Femur (tissue), 1 donor: ENCODE measurements around the gene CLDN9.

Source experiments
- DNase-seq: peaks from one replicate; pipeline ENCODE4 v3.0.0-alpha.2; 2017

CLDN9 gene

DNA sequence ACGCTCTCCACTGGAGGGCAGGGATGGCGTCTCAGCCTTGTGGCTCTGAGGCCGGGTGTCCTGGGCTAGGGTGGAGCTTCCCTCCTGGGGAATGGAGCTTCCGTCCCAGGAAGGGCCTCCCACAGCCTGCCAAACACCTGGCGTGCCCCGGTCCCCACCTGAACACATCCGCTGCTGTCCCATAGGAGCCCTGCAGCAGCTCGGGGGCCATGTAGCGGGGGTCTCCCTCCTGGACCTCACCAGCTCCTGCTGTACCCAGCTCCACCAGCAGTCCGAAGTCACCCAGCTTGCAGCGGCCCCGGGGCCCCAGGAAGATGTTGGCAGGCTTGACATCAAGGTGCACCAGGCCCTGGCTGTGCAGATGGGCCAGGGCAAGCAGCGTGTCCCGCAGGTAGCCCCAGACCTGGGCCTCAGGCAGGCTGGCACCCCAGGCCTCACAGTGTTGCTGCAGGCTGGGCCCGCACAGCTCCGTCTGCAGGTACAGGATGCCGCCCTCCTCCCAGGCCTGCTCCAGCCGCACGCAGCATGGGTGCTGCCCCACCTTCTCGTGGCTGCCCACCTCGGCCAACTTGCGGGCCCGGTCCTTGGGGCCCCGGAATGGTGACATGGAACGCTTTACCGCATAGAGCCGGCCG, 37.4 kb upstream of the CLDN9 start:
- DNase-seq: no peak

- no peak for DNase-seq
Observed at GRCh38 chr16:2976201-2976600, 36.5 kb upstream of the CLDN9 start.

GRCh38 chr16:2976673-2977072, 36.0 kb upstream of the CLDN9 start:
- no peak for DNase-seq

- no peak for DNase-seq
Observed at GRCh38 chr16:2977440-2977839, 35.3 kb upstream of the CLDN9 start.

DNA sequence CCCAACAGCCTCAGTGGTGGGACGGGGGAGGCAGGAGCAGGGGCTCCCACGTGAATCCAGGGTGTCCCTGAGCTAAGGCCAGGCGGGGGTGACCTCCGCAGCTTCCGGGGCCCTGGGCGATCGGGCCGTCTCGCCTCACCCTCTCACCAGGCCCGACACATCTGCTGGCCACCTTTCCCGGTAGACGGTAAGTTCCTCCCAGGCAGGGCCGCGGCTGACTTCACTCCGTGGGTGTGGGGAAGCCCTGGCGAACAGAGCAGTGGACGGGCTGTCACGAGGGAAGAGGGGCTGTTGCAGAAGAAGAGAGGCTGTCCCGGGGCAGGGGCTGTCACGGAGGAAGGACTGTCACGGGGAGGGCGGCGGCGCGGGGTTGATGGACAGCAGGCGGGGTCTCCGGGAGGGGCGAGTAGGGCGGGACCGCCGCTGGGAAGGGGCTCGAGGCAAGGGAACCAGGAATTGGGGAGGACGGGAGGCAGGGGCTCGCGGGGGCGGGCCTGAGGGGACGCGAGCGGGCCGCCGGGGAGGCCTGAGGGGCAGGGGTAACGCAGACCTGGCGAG, 33.0 kb upstream of the CLDN9 start:
- DNase-seq: no peak

DNA sequence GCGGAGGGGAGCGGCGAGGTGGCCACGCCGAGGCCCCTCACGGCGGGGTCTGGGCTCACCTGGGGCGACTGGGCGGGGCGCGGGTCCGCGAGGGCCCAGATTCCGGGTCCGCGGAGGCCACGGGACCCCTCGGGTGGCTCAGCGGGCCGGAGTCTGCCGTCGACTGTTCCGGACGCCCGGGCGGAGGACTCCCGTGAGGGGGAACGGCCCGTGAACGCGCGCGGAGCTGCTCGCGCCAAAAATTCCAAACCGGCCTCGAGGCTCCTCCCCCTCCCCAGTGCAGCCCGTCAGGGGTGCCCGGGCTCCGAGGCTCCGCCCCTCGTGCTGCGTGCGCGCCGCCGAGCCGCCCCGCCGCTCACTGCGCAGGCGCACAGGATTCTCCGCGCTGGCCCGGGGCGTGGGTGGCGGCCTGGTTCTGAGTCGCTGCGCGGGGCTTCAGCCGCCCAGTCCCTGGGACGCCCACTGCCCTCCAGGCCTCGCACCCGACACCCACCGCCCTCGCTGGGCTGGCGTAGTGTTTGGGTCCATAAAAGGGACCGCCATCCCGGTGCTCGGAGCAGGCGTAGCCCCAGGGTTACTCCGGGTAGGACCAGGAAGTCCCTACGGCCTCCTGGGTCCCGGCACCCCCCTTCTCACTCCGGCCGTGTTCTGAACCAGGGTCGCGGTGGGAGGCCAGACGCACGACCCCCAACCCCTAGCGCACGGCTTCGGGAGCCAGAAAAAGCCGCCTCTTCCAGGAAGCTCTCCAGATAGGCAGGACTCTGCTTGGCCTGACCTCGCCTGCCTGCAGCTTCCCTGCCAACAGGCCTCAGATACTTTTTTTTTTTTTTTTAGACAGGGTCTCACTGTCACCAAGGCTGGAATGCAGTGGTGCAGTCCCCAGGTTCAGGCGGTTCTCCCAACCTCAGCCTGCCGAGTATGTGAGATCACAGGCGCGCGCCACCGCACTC, 32.2 kb upstream of the CLDN9 start, which contains the start of gene PKMYT1:
Gene PKMYT1, minus strand, starts transcription at position 220 of the 950 bp plus-strand sequence. CDS start 789 bp downstream, outside the sequence.
- peak; percentile 95 for DNase-seq

DNA sequence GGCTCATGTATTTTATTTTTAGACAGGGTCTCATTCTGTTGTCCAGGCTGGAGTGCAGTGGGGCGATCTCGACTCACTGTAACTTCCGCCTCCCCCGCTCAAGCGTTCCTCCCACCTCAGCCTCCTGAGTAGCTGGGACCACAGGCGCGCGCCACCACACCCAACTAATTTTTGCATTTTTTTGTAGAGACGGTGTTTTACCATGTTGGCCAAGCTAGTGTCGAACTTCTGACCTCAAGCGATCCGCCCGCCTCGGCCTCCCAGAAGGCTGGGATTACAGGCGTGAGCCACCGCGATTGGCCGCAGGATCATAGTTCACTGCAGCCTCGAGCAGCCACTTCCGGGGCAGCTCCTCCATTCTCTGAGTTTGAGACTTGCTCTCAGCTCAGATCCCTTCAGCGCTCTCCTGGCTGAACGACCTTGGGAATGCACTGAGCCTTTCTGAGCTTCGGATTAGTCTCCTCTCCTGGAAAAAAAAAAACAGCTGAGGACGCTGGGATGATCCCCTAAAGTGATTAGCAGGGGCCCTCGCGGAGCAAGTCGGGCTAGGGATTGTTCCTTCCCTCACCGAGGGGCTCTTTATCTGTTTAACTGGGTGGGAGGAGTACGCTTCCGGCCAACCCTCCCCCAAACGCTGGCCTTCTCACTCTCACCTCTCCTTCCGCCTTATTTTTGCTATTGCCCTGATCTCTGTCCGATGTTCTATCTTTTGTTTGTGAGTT, 31.4 kb upstream of the CLDN9 start:
- DNase-seq: no peak

- no peak for DNase-seq
Observed at GRCh38 chr16:2981899-2982250, 30.8 kb upstream of the CLDN9 start.

DNA sequence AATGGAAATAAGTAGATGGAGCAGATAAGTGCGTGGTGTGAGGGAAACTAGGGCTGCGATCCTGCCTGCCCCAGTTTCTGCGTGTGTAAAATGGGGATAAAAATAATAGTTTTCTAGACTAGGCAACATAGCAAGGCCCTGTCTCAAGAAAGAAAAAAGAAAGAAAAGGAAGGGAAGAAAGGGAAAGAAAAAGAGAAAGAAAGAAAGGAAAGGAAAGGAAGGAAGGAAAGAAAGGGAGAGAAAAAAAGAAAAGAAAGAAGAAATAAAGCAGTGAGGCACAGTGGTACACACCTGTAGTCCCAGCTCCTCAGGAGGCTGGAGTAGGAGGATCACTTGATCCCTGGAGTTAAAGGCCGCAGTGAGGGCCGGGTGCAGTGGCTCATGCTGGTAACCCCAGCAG, 30.3 kb upstream of the CLDN9 start:
- no peak for DNase-seq

- DNase-seq: peak; percentile 89
Observed at GRCh38 chr16:2983706-2984136, 29.0 kb upstream of the CLDN9 start.

DNA sequence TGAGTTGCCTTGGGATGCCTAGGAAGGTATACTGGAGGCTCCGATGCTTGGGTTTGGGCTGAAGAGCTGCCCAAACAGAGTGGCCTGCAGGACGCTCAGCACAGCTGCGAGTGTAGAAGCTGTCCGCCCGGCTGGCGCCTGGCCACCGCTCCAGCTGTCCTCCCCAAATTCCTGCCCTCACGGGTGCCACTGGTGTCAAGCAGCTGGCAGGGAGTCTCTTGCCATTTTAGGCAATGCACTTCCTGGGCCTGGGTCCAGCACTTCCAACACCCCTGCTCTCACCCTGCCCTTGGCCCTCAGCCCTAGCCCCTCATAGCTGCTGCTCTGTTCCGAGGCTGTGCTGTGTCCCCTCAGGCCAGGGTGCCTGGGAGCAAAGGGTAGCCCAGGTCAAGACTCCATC, 27.3 kb upstream of the CLDN9 start:
- DNase-seq: peak; percentile 87

- no peak for DNase-seq
Observed at GRCh38 chr16:2985893-2986355, 26.8 kb upstream of the CLDN9 start.

DNA sequence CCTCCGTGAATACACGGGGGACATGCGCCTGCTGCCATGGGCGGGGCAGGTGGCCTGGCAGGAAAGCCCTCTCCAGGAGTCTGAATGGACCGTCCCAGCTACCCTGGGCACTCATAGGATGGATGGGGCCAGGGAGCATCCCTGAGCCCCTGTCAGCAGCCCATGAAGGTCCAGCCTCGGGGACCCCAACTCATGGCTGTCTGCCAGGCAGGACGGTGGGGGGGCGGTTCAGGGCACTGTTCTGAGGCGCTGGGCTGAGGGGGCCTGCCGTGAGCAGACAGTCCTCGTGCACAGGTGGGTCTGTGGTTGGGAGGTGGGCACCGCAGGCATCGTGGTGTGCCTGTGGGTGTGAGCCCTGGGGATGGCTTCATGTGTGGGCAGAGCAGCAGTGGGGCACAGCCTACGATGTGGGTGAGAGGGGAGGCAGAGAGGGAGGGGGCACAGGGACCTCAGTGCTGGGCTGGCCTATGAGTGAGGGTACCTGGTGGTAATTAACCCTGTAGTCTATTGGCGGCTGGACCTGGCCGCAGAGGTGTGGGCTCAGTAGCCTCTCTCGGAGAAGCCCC, 26.0 kb upstream of the CLDN9 start:
- DNase-seq: no peak

GRCh38 chr16:2987286-2987685, 25.4 kb upstream of the CLDN9 start:
- DNase-seq: no peak

- DNase-seq: peak; percentile 74
Observed at GRCh38 chr16:2987833-2988232, 24.9 kb upstream of the CLDN9 start.

- DNase-seq: no peak
Observed at GRCh38 chr16:2988590-2989099, 24.1 kb upstream of the CLDN9 start.

DNA sequence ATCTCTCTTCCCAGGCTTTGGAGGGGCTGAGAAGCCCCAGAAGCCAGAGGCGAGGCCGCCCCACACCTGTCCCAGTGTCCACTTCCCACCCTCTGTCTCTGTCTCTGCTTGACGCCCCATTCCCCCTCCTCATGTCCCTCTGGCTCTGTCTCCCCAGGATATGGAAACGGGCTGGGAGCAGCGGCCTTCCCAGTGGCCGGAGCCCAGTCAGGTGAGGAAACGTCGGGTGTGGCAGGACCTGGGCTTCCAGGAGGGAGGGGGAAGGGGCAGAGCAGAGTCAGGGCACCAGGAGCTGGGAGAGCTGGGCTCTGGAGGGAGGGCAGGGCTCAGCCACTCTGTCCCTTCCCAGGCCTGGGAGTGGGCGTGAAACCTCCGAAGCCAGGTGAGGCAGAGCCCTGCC, 21.8 kb upstream of the CLDN9 start:
- DNase-seq: no peak

DNA sequence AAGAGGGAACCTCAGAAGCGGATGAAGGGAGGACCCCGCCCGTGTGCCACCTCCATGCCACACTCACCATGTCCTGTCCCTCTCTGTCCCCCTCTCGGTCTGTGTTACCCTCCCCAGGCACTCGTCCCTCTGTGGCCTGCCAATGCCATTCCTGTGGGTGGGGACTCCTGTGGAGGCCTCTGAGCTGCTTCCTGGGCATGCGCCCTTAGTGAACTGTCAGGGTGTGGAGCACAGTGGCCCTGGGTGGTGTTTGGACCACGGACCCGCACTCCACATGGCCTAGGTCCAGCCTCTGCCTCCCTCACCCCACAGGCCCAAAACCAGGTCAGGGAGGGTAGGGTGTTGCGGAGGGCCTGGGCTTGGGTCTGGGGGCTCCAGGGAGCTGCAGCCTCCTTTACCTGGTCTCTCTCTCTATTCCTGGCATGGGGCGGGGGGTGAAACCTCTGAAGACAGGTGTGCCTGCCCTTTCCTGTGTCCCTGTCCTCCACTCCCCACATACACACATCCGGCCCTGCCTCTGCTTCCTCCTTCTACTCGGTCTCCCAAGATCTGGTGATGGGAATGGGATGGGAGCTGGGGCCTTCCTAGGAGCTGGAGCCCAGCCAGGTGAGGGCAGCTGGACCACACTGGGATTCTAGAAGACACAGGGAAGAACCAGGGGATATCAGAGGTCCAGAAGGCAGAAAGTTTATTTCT, 21.0 kb upstream of the CLDN9 start:
- DNase-seq: no peak

- DNase-seq: no peak
Observed at GRCh38 chr16:2992383-2993081, 20.2 kb upstream of the CLDN9 start.

GRCh38 chr16:2996298-2996697, 16.4 kb upstream of the CLDN9 start:
- DNase-seq: no peak

DNA sequence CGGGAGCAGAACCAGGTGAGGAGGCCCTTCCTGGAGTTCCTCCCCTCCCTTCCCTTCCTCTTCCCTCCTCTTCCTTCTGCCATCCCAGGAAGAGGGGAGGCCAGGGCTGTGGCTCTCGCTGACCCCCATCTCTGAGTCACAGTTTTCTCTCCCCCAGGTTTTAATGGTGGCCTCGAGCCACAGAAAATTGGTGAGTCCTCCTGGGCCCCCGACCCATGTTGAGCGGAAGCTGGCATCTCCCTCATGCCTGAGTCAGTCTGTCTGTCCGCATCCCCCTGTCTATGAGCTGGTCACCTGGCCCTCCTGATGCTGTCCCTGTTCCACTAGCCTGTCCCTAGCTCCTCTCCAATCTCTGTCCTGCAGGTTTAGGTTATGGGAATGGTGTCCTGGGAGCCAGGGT, 12.8 kb upstream of the CLDN9 start:
- DNase-seq: no peak
